ENCODE results near the gene WSCD2.

The WSCD2 gene

GRCh38 chr12:108134744-108135143 is 5.7 kb downstream of the WSCD2 start:
- TF ChIP-seq, protein P1, sequence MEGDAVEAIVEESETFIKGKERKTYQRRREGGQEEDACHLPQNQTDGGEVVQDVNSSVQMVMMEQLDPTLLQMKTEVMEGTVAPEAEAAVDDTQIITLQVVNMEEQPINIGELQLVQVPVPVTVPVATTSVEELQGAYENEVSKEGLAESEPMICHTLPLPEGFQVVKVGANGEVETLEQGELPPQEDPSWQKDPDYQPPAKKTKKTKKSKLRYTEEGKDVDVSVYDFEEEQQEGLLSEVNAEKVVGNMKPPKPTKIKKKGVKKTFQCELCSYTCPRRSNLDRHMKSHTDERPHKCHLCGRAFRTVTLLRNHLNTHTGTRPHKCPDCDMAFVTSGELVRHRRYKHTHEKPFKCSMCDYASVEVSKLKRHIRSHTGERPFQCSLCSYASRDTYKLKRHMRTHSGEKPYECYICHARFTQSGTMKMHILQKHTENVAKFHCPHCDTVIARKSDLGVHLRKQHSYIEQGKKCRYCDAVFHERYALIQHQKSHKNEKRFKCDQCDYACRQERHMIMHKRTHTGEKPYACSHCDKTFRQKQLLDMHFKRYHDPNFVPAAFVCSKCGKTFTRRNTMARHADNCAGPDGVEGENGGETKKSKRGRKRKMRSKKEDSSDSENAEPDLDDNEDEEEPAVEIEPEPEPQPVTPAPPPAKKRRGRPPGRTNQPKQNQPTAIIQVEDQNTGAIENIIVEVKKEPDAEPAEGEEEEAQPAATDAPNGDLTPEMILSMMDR (IDR thresholded peaks at IDR 0.05; ENCODE audit: borderline replicate concordance, insufficient read depth, low read depth, low read length), result no peak
- H3K4me3 ChIP-seq (ENCODE audit: low read depth, low read length), result no peak overlapping the region

GRCh38 chr12:108135627-108136026 is 6.5 kb downstream of the WSCD2 start:
- TF ChIP-seq, protein P1 (IDR thresholded peaks at IDR 0.05; ENCODE audit: borderline replicate concordance, insufficient read depth, low read depth, low read length), result no peak
- no peak overlapping the region for H3K4me3 ChIP-seq (ENCODE audit: low read depth, low read length)

GRCh38 chr12:108136697-108137096 is 7.6 kb downstream of the WSCD2 start:
- no peak overlapping the region for H3K4me3 ChIP-seq (ENCODE audit: low read depth, low read length)
- TF ChIP-seq, protein P1 (IDR thresholded peaks at IDR 0.05; ENCODE audit: borderline replicate concordance, insufficient read depth, low read depth, low read length), result no peak

DNA sequence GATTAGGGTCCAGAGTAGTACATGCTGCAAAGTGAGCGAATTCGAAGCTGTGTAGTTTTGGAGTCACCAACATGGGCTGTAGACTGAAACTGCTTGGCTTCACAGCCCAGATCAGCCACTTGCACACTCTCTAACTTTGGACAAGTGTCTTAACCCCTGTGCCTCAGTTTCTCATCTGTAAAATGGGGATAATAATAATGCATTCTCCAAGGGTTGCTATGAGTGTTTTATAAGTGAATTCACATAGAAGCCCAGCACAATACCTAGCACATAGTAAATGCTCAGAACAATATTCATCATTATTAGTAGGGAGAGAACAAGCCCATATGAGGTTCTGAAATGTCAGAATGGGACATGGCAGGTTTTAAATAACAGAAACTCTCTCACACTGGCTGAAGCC is 10.4 kb downstream of the WSCD2 start:
- TF ChIP-seq, protein P1 (IDR thresholded peaks at IDR 0.05; ENCODE audit: borderline replicate concordance, insufficient read depth, low read depth, low read length), result no peak
- no peak overlapping the region for H3K4me3 ChIP-seq (ENCODE audit: low read depth, low read length)

- TF ChIP-seq, protein P1 (IDR thresholded peaks at IDR 0.05; ENCODE audit: borderline replicate concordance, insufficient read depth, low read depth, low read length), result no peak
- no peak overlapping the region for H3K4me3 ChIP-seq (ENCODE audit: low read depth, low read length)
Observed at GRCh38 chr12:108140501-108140900, 11.4 kb downstream of the WSCD2 start.

DNA sequence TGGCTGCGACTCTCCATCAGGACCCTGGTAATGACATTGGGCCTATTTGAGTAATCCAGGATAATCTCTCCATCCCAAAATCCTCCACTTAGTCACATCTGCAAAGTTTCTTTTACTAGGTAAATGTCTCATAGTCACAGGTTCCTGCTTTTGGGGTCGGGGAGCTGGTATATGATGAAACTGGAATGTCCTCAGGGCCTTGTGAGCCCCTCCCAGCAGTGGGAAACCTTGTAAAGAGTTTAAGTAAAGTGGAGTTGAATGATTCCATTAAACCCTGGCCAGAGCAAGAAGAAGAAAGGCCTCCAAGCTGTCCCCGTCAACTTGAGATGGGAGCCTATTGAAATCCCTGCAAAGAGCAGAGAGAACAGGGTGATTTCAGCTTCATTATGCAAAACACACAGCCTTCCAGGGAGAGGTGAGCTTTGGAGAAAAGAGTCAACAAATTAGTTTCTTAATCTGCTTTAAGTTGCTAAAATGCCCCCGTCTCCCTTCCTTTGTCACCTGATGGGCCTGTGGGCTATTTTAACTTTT is 12.6 kb downstream of the WSCD2 start:
- H3K4me3 ChIP-seq (ENCODE audit: low read depth, low read length), result no peak overlapping the region
- TF ChIP-seq, protein P1 (IDR thresholded peaks at IDR 0.05; ENCODE audit: borderline replicate concordance, insufficient read depth, low read depth, low read length), result no peak

GRCh38 chr12:108143144-108143543 is 14.1 kb downstream of the WSCD2 start:
- no peak overlapping the region for H3K4me3 ChIP-seq (ENCODE audit: low read depth, low read length)
- TF ChIP-seq, protein P1 (IDR thresholded peaks at IDR 0.05; ENCODE audit: borderline replicate concordance, insufficient read depth, low read depth, low read length), result no peak
